Left renal pelvis (tissue), 4 donors: ENCODE data around the gene ZNF124. TPM values are rescaled to one million over a fixed set of nuclear protein-coding genes. Genes with fewer than 3 reads are reported as not detected.
A peak's percentile ranks its signal among the peaks of the same experiment; 100 is the strongest.

Experiments
- DNase-seq, 4 donors: peaks; one replicate each; pipeline ENCODE4 v3.0.0-alpha.2; 2013; ENCODE audit warnings: low read depth in 4 of 4, low spot score in 3 of 4
- polyA plus RNA-seq, 4 donors: library from polyadenylated mRNA; unstranded; fragments of 120-200 nt; gene quantifications; one replicate each; pipeline ENCODE4 v1.2.1, GENCODE V29; 2013; ENCODE audit not compliant: insufficient read length in 4 of 4

Gene ZNF124
- polyA plus RNA-seq, 4 donors, result 6.2 to 31.9 (median 25.0) TPM

DNA sequence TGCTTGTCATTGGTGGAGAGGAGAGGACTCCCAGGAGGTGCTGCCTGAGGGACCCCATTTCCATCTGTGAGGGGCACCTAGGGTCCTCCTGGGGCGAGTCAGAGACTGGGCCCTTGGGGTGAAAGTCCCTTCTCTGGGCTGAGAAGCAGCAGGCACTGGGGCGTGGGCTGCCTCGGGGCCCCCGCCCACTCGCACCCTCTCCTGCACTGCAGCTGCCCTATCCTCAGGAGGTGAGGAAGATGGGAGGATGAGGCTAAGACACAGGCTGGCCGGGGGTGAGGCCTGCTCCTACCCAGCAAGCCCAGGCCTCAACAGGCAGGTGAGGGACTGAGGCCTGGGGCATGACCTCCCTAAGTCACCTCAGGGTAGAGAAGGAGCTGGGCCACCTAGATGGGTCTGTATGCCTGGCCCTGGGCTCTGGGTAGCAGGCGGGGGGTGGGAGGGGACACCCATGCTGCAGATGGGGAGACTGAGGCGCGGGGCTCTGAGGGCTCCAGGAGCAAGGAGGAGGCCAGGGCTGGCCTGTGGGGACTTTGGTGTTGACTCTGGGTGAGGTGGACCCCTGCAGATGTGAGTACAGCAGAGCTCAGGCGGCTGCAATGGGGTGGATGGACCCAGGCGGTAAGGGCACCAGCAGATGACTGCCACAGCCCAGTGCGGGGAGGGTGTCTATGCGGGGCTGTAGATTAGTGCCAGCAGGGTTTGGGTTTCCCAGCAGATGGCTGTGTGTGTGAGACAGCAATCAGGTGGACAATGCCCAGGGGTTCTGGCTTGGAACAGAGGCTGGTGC, 57.3 kb downstream of the ZNF124 start:
- DNase-seq, result no peak

DNA sequence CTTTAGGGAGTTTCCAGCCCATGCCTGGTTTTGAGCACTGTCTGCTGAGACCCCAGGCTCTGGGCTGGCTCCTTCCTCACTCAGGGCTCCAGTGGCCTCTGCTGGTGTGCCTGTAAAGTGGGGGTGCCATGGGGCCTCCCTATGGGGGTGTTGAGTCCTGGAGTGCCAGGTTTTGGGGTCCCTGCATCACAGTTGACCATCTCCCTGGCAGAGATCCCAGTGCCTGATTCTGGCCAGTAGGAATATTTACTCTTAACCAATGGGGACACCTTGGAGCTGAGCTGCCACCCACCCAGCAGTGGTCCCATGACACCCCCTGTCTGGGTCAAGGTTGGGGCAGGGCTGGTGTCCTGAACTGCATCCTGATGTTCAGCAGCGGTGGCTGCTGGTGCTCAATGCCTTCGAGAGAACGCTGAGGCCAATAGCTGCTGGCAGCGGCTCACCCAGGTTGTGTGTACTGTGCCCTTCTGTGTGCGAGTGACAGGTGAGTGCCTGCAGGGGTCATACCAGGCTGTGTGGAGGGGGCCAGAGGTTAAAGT, 58.0 kb downstream of the ZNF124 start:
- DNase-seq, result no peak

DNA sequence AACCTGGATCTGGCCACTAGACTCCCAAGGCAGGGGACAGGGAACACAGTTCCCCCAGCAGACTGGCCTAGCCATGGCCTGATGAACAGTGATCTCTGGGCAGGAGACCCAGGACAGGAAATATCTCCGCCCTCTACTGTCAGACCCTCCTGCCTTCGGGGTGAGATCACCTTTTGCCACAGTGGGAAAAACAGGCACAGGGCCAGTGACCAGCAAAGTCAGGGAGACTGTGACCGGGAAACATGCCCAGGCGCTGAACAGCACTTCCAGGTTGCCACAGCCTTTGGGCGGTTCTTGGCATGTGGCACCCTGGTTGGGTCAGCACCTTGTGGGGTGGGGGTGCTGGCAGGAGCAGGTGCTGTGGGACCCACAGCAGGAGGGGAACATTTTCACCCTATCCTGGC, 58.7 kb downstream of the ZNF124 start:
- DNase-seq, result no peak

DNA sequence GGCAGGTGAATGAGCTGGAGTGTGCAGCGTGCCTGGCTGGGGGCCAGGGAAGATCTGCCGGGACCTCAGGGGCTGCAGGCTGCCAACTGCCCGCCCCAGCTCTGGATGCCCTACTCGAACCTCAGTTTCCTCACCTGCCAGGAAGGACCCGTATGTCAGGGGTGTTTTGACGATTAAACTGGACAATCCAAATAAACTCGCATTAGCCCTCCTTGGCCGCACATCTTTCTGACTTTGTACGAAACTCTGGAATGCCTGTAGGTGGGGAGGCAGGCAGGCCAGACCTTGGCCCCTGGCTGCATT, 59.4 kb downstream of the ZNF124 start:
- peak in 1 of 4 donors; percentile 3 for DNase-seq

DNA sequence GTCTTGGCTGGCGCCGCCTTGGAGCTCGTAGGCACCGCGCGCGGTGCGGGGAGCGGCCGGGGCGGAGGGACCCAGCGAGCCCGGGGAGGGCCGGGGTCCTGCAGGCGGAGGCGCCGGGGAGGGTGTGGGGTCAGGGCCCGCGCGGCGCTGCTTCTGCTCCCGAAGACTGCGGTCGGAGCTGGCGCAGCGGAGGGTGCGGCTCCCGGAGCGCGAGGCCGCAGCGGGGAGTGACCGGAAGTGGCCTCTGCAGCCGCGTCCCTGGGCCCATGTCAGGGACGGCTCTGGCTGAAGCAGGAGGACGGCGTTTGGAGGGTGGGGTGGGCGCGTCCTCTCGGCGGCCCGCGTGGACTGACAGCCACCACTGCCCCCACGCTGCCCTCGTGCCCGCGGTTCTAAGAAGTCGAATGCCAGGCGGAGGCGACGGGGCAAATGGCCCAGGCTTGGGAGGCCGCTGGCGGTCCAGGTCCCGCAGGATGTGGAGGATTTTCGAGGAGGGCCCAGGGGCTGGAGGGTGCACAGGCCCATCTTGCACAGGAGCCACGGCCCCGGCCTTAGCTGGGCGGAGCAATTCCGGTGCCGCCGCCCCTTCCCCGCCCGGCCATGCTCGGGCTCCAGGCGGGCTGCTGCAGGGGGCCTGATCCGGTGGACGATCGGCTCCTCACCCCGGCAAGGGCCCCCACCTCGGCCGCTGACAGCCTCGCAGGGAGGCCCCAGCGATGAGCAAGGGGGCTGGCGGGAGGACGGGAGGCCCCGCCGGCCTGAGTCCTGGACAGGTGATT, 59.9 kb downstream of the ZNF124 start:
- peak in 3 of 4 donors; percentile 23 to 37 (median 36) for DNase-seq

DNA sequence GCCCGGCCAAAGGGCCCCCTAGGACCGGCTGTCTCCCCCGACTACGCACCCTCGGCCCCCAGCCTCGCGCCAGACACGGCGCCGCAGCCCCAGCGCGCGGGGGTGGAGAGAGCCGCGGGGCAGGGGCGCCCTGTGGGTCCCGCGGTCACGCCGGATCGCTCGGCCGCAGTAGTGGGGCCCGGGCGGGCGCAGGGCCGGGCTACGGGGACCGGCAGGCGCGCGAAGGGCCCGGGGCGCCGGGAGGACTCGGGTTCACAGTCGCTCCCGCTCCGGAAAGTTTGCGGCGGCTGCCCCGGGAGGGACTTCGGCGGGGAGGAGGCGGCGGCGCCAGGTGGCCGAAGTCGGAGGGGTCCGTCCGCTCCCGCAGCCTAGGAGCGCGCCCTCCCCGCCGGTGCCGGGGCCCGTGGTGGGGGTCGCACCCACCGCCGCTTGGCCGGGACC, 60.5 kb downstream of the ZNF124 start:
- DNase-seq, result peak in 1 of 4 donors; percentile 14

DNA sequence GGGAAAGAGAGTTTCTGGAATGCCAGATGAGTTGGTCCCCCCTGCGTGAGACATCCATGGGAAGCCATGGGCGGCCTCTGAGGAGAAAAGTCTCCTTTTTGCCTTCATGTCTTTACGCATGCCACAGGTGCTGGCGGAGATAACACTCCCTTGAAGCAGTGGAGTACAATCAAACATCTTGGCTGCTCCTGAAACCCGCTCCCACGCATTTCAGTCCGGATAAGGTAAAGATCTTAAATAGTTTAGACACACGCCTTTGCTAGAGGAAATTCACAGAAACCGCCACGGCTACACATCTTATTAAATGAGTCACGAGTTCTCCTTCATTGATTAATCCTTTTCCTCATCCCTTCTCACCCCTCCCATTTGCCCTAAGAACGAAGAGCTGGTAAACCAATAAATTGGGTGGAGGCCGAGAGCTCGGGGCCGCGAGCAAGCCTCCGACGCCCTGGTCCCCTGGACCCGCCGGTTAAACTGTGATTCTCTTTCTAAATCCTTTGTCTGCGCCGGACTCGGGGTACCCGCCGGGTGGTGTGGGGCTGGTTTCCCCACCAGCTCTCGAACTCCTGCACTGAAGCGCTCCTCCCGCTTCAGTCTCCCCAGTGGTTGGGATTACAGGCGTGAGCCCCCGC, 61.1 kb downstream of the ZNF124 start:
- peak in 3 of 4 donors; percentile 6 to 26 (median 21) for DNase-seq

DNA sequence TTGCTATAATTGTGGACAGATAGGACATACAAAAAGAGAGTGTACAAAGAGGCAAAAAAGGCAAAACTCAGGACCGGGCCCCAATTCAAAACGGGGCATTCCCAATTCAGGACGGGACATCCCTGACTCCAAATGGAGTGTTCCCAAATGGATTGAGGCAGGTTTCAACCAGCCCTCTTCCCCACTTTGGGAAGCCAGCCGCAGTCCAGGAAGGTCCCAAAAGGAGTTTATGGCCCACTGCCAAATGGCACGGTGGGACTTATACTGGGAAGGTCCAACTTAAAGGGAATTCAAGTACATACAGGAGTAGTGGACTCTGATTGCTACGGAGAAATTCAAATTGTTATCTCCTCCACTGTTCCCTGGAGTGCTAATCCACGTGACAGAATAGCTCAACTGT, 64.1 kb downstream of the ZNF124 start:
- no peak for DNase-seq

DNA sequence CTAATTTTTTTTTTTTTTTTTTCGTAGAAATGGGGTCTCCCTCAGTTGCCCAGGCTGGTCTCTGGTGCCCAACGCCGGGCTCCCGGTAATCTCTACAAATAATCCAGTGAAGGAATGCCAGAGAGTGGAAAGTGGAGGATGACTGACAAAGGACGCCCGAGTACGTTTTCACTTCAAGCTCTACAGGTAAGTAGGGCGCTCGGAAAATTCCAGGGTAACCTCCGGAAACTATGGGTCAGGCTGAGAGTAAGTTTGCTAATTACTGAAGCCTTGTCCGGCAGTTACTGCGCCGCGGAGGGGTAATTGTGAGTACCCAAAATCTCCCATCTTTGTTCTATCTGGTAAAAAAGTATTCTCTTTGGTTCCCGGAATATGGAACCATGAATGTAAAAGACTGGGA, 65.9 kb downstream of the ZNF124 start:
- no peak for DNase-seq

Other genes starting within 250 kb of the ZNF124 start
- gene AHCTF1, start 240.1 kb downstream of the ZNF124 start, polyA plus RNA-seq, result 10 to 100 TPM; 44.4 to 62.7 (median 55.4) TPM
- gene ZNF695, start 164.0 kb downstream of the ZNF124 start, polyA plus RNA-seq, result 1 to 10 TPM; 2.7 to 4.1 (median 3.7) TPM
- 1 to 10 TPM; 5.9 to 9.1 (median 8.0) TPM for gene ZNF670, start 93.2 kb downstream of the ZNF124 start, polyA plus RNA-seq
- 10 to 100 TPM; 10.4 to 16.6 (median 13.0) TPM for gene ZNF669, start 67.7 kb downstream of the ZNF124 start, polyA plus RNA-seq
- under 1 TPM in 1 of 4 donors, not detected in 3; 0.15 TPM for gene VN1R5, start 84.1 kb upstream of the ZNF124 start, polyA plus RNA-seq
- 10 to 100 TPM; 31.0 to 45.1 (median 35.9) TPM for gene ZNF496, start 159.8 kb upstream of the ZNF124 start, polyA plus RNA-seq
- gene NLRP3, start 244.2 kb upstream of the ZNF124 start, polyA plus RNA-seq, result 1 to 10 TPM in 2 of 4 donors, under 1 TPM in 2; 0.87 to 2.1 (median 1.2) TPM